Measurements from ENCODE around the gene SUSD5.

SUSD5 gene

DNA sequence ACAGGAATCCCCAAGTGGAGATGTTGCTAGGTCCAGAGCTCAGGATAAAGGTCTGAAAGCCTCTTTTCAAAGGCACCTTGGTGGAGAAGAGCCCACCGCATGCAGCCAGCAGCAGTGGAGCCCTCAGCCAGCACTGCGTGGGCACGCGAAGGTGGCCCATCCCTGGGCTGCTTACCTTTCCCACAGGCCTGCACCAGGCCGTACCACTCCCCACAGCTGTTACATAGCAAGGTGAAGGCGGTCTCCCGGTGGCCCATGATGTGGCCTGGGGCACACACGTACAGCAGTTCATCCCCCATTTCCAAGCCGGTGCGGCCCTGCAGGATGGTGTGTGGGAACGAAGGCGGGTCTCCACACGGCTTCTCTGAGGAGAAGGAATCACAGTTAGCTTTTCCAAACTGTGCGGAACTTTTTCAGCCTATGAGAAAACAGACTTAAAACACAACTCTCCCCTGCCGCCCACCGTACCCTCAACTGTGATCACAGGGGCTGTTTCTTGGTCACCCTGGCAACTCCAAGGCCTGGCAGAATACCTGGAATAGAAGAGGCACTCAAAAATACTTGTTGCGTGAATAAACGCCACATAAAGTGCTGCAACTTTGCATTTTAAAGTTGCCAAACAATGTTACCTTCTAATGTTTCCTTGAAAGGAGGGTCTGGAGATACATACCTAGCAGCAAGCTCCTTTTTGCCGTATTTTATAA lies 43.7 kb downstream of the SUSD5 start:
- no peak for TF ChIP-seq GATA3 (IDR thresholded peaks at IDR 0.05; ENCODE audit: low read depth, low read length)
- no peak for TF ChIP-seq GATA2 (IDR thresholded peaks at IDR 0.05; ENCODE audit: low read depth, low read length)

DNA sequence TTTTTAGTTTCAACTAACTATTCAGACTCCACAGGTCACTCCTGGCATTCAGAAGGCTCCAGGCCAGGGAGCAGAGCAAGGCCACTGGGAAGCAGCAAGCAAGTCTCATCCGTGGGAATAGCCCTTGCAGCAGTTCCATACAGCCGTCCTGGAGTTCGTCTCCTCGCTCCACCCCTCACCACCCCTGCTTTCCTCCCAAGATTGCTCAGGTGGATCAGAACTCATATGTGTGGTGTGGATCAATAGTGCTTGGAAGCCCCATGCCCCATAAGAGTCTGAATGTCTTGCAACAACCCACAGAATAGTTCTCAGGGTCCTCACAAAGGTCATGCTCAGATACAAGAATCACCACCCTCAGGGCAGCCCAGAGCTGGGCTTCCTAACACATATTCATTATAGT lies 44.5 kb downstream of the SUSD5 start:
- no peak for TF ChIP-seq GATA3 (IDR thresholded peaks at IDR 0.05; ENCODE audit: low read depth, low read length)
- TF ChIP-seq GATA2 (IDR thresholded peaks at IDR 0.05; ENCODE audit: low read depth, low read length), result no peak

DNA sequence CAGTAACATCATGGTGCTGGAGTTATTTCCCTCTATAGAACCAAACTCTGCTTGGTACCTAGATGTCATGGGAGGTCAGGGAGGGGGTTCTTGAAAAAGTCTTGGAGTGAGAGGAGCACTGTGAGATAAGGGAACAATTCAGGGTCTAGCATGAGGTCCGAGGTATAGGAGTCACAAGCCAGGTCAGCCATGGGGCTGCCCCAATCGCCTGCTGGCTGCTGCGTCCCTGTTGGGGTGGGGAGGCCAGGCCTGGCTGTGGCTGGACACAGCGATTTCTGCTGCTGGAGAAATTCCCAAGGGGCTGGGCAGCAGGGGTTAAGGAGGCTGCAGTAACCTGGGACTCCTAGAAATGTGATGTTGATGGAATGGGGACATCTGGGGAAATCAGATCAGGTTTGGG lies 44.9 kb downstream of the SUSD5 start:
- TF ChIP-seq GATA2 (IDR thresholded peaks at IDR 0.05; ENCODE audit: low read depth, low read length) (no peak), GATA3 (IDR thresholded peaks at IDR 0.05; ENCODE audit: low read depth, low read length) (no peak)

DNA sequence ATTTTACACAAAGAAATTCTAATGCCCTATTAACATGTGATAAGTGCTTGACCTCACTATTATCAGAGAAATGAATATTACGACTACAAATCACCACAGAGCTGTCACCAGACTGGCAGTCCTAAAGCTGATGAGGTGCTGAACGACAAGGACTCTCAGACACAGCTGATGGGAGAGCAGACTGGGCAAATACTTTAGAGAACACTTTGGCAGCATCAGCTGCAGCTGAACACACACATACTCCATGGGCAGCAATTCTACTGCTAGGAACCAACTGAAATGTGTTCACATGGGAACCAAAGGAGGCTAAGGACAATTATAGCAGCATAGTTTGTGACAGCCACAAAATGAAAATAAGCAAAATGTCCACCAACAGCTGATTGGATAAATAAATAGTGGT lies 45.5 kb downstream of the SUSD5 start:
- no peak for TF ChIP-seq GATA2 (IDR thresholded peaks at IDR 0.05; ENCODE audit: low read depth, low read length)
- TF ChIP-seq GATA3 (IDR thresholded peaks at IDR 0.05; ENCODE audit: low read depth, low read length), result no peak

- TF ChIP-seq GATA2 (IDR thresholded peaks at IDR 0.05; ENCODE audit: low read depth, low read length), result no peak
- no peak for TF ChIP-seq GATA3 (IDR thresholded peaks at IDR 0.05; ENCODE audit: low read depth, low read length)
Measured at GRCh38 chr3:33171580-33171979, 47.0 kb downstream of the SUSD5 start.

DNA sequence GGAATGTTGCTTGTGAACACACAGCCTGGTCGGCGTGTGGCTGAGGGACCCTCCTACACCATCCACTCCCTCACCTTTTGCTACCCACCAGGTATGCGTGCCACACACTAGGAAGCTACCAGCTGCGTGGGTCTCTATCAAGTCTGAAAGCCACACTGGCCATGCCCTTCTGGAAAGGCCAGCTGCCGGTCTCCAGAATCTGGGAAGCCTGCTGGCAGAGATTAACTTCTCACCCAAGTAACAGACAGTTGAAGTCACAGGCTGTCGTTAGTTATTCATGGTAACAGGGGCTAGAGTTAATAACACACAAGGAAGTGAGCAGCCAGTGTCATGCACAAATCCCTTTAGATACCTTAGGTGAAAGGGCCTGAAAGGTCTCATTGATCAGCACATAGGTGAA lies 48.1 kb downstream of the SUSD5 start:
- TF ChIP-seq GATA2 (IDR thresholded peaks at IDR 0.05; ENCODE audit: low read depth, low read length), result no peak
- no peak for TF ChIP-seq GATA3 (IDR thresholded peaks at IDR 0.05; ENCODE audit: low read depth, low read length)

- TF ChIP-seq GATA3 (IDR thresholded peaks at IDR 0.05; ENCODE audit: low read depth, low read length), result no peak
- TF ChIP-seq GATA2 (IDR thresholded peaks at IDR 0.05; ENCODE audit: low read depth, low read length), result no peak
Measured at GRCh38 chr3:33167716-33168336, 50.8 kb downstream of the SUSD5 start.

DNA sequence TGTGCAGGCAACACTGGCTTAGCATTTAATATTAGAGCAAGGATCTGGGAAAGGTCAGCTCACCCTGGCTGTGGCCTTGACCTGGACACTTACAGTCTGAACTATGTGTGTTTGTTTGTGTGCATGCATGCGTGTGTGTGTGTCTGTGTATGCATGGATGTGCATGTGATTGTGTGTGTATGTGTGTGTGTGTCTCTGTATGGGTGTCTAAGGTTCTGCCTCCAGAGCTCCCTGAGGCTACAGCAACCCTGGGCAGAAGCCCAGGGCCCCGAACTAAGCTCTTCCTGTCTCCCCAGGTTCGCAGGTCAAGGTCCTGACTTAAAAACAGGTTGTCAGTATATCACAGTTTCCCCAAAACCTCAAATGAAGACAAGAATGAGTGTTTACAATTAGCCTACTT lies 51.3 kb downstream of the SUSD5 start:
- TF ChIP-seq GATA3 (IDR thresholded peaks at IDR 0.05; ENCODE audit: low read depth, low read length) (no peak), GATA2 (IDR thresholded peaks at IDR 0.05; ENCODE audit: low read depth, low read length) (no peak)

GRCh38 chr3:33166095-33166494 lies 52.5 kb downstream of the SUSD5 start:
- no peak for TF ChIP-seq GATA2 (IDR thresholded peaks at IDR 0.05; ENCODE audit: low read depth, low read length)

GRCh38 chr3:33165372-33165771 lies 53.2 kb downstream of the SUSD5 start:
- TF ChIP-seq GATA2 (IDR thresholded peaks at IDR 0.05; ENCODE audit: low read depth, low read length) (no peak), GATA3 (IDR thresholded peaks at IDR 0.05; ENCODE audit: low read depth, low read length) (no peak)

GRCh38 chr3:33159981-33160380 lies 58.6 kb downstream of the SUSD5 start:
- TF ChIP-seq GATA2 (IDR thresholded peaks at IDR 0.05; ENCODE audit: low read depth, low read length) (no peak), GATA3 (IDR thresholded peaks at IDR 0.05; ENCODE audit: low read depth, low read length) (no peak)

DNA sequence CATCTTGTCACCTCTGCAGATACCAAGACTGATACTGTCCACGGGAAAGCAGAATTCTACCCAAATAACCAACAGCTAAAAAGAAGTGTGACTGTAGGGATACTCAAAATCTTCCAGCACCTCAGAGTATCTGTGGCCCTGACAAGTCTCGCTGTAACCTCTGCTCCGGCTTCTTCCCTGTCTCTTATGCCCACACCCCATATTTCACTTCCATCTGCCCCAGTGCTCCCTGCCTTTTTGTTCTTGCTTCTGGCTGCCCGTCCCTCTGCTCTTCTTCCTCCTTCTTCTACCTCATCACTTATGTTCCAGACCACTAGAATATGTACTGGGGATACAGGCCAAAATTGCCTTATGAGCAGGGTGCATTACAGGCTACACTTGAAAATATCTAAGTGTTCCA lies 59.4 kb downstream of the SUSD5 start:
- TF ChIP-seq GATA3 (IDR thresholded peaks at IDR 0.05; ENCODE audit: low read depth, low read length) (no peak), GATA2 (IDR thresholded peaks at IDR 0.05; ENCODE audit: low read depth, low read length) (no peak)

GRCh38 chr3:33155301-33155700 lies 63.3 kb downstream of the SUSD5 start:
- TF ChIP-seq GATA2 (IDR thresholded peaks at IDR 0.05; ENCODE audit: low read depth, low read length) (no peak), GATA3 (IDR thresholded peaks at IDR 0.05; ENCODE audit: low read depth, low read length) (no peak)

DNA sequence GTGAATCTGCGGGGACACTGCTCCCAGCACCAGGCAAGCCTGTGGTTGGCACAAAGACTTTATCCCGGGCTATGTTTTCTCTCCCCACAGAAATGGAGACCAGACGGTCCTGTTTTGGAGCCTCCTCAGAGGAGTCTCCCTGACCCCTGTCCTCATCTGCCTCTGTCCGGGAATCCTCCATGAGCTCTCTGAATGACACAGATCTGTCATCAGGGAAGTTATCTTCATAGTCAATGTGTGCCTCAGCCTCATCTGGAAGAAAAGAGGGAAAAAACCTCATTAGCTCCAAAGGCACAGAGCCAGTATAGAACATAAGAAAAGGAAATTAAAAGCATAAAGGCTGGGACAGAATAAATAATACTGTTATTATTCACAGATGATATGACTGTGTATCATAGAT lies 64.8 kb downstream of the SUSD5 start:
- no peak for TF ChIP-seq GATA3 (IDR thresholded peaks at IDR 0.05; ENCODE audit: low read depth, low read length)
- TF ChIP-seq GATA2 (IDR thresholded peaks at IDR 0.05; ENCODE audit: low read depth, low read length), result no peak
